Ascending aorta (tissue), 2 donors: Measurements from ENCODE around the gene FAM181A. TPM values are rescaled to one million over a fixed set of nuclear protein-coding genes. Genes with fewer than 3 reads are reported as not detected.

Experiments used
- DNase-seq, 2 donors: peaks; one replicate each; pipeline ENCODE4 v3.0.0-alpha.2; 2019; ENCODE audit warnings: low spot score in 2 of 2
- H3K27ac ChIP-seq, 2 donors: fragments of 200-600 bp; sonication (generic); one replicate each; pipeline ENCODE4 v1.5.1; 2016 to 2017; ENCODE audit warnings: mild to moderate bottlenecking in 1 of 2
- H3K27me3 ChIP-seq: fragments of 200-600 bp; sonication (generic); one replicate; pipeline ENCODE4 v1.5.1; 2017
- H3K36me3 ChIP-seq, 2 donors: fragments of 200-600 bp; sonication (generic); one replicate each; pipeline ENCODE4 v1.5.1; 2016
- H3K4me1 ChIP-seq, 2 donors: fragments of 200-600 bp; sonication (generic); one replicate each; pipeline ENCODE4 v1.5.1; 2016 to 2017; ENCODE audit warnings: mild to moderate bottlenecking in 1 of 2
- H3K4me3 ChIP-seq, 2 donors: fragments of 200-600 bp; sonication (generic); one replicate each; pipeline ENCODE4 v1.5.1; 2016 to 2017; ENCODE audit warnings: mild to moderate bottlenecking in 1 of 2
- H3K9me3 ChIP-seq, 2 donors: fragments of 200-600 bp; sonication (generic); one replicate each; pipeline ENCODE4 v1.5.1; 2016
- intact Hi-C: fragments of 100-400 bp; cut with DNase I; formaldehyde crosslinking; loops from one replicate; pipeline ENCODE4 v1.15.1; 2023
- total RNA-seq: library from RNA; depleted of rRNA; stranded (reverse); fragments of >200 nt; gene quantifications from one replicate; pipeline ENCODE4 v1.1.0, GENCODE V29; 2016
- TF ChIP-seq, protein P1 (sequence below), 3 experiments: fragments of 200-600 bp in 2 of 3; fragments of 450-650 bp in 1 of 3; sonication (generic) in 2 of 3; IDR thresholded peaks; one replicate each; pipeline ENCODE4 v1.5.1; 2016 to 2019; ENCODE audit warnings: antibody characterized with exemption in 3 of 3, mild to moderate bottlenecking in 1 of 3, moderate library complexity in 1 of 3

The FAM181A gene
- total RNA-seq, 1 donor from 2014 or later = not detected

DNA sequence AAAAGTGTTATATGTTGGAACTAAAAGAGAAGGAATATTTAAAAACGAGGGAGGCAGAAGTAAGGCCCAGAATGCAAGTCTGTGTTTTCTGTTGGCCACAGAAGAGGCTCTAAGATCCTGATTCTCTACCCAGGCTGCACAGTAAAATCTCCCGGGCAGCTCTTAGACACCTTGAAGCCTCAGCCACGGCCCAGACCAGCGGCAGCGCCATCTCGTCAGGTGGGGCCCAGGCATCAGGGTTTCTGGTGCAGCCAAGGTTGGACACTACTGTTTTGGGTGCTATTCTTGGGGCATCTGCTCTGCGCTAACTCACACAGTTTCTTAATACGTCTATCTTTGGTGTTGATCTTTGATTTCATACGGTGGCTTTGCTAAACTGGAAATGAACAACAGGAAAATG, 16.8 kb downstream of the FAM181A start:
- H3K36me3 ChIP-seq = peaks cover 48 to 69% of the 10 kb centered on the region in 2 donors
- TF ChIP-seq, protein P1, sequence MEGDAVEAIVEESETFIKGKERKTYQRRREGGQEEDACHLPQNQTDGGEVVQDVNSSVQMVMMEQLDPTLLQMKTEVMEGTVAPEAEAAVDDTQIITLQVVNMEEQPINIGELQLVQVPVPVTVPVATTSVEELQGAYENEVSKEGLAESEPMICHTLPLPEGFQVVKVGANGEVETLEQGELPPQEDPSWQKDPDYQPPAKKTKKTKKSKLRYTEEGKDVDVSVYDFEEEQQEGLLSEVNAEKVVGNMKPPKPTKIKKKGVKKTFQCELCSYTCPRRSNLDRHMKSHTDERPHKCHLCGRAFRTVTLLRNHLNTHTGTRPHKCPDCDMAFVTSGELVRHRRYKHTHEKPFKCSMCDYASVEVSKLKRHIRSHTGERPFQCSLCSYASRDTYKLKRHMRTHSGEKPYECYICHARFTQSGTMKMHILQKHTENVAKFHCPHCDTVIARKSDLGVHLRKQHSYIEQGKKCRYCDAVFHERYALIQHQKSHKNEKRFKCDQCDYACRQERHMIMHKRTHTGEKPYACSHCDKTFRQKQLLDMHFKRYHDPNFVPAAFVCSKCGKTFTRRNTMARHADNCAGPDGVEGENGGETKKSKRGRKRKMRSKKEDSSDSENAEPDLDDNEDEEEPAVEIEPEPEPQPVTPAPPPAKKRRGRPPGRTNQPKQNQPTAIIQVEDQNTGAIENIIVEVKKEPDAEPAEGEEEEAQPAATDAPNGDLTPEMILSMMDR (IDR thresholded peaks at IDR 0.05) = no peak
- no peak overlapping the region for H3K4me3 ChIP-seq
- no peak overlapping the region for H3K27ac ChIP-seq
- no peaks in the 10 kb centered on the region for H3K9me3 ChIP-seq
- peaks cover 0 to 19% of the 10 kb centered on the region in 2 donors for H3K4me1 ChIP-seq
- intact Hi-C loops = loop anchor here (5.0 kb wide), 2 partner anchors 193 to 228 kb away; partner anchors contain the start of gene PPP4R4
- no peak for DNase-seq
- H3K27me3 ChIP-seq = no peaks in the 10 kb centered on the region

DNA sequence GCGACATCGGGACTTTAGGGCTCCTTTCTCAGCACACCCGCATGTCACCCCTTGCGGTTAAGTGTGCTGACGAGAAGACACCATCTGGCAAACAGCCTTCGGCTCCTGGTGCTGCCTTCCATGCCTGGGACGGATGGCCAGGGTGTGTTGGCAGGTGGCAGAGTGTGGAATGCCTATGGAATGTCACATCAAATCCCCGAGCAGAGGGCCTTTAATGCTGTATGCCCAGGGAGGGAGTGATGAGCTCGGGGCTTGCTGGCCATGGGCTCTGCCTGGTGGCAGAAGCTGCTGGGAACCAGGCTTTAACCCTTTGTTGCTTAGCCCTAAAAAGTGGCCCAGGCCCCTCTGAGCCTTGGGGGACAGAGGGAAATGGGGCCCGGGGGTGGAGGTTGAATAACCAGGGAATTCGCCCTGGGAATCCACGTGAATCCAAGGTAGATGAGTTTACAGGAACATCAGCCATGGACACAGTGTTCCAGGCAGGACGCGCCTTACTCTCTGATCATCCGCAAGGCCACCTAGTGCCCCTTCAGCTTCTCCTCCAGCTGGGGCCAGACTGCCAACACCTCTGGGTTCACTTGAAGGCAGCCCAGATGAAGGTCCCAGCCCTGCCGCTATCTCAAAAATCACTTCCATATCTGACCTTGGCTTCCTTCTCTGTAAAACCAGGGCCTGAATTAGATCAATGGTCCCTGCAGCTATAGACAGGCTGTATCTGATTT, 17.4 kb downstream of the FAM181A start:
- TF ChIP-seq, protein P1 (IDR thresholded peaks at IDR 0.05) = no peak
- peaks cover 0 to 20% of the 10 kb centered on the region in 2 donors for H3K4me1 ChIP-seq
- peak overlapping the region in 1 of 2 donors; percentile 28 for H3K27ac ChIP-seq
- DNase-seq = no peak
- H3K4me3 ChIP-seq = no peak overlapping the region
- peaks cover 45 to 65% of the 10 kb centered on the region in 2 donors for H3K36me3 ChIP-seq
- no peaks in the 10 kb centered on the region for H3K27me3 ChIP-seq
- intact Hi-C loops = loop anchor here (5.0 kb wide), 2 partner anchors 193 to 228 kb away; partner anchors contain the start of gene PPP4R4
- no peaks in the 10 kb centered on the region for H3K9me3 ChIP-seq

DNA sequence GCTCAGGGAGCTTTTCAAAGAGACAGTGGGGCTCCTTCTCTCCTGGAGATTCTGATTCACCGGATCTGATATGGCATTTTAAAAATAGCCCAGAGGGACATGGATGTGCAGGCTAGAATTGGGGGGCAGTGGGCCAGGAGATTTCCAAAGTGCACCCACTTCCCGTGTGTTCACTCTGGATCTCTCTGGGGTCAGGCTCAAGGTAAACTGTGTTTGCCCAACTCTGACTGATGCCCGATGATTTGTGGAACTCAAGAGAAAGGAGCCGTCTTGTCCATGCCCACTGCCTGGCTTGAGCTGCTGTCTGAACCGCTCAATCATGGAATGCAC, 17.9 kb downstream of the FAM181A start:
- no peak overlapping the region for H3K4me3 ChIP-seq
- intact Hi-C loops = no loop called here
- H3K4me1 ChIP-seq = peaks cover 0 to 15% of the 10 kb centered on the region in 2 donors
- H3K27me3 ChIP-seq = no peaks in the 10 kb centered on the region
- TF ChIP-seq, protein P1 (IDR thresholded peaks at IDR 0.05) = no peak
- DNase-seq = no peak
- H3K36me3 ChIP-seq = peaks cover 47 to 71% of the 10 kb centered on the region in 2 donors
- no peaks in the 10 kb centered on the region for H3K9me3 ChIP-seq
- peak overlapping the region in 1 of 2 donors; percentile 28 for H3K27ac ChIP-seq

DNA sequence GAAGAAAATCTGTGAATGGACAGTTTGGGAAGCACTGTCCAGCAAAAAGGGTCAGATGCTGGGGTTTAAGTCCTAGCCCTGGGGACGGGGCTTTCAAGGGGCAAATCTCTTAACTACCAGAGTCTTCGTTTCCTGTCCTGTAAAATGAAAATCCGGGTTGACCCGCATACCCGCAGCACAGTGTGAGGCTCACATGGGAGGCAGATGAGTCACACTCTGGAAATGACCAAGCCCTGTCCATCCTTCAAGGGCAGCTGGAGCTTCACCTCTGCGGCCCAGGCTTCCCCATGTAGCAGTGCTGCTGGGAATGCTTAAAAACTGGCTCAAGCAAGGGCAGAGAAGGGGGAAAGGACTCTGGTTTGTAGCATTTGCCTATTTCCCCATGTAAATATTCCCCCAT, 19.0 kb downstream of the FAM181A start:
- DNase-seq = no peak
- no peak overlapping the region for H3K4me3 ChIP-seq
- peaks cover 0 to 11% of the 10 kb centered on the region in 2 donors for H3K4me1 ChIP-seq
- H3K27me3 ChIP-seq = no peaks in the 10 kb centered on the region
- TF ChIP-seq, protein P1 (IDR thresholded peaks at IDR 0.05) = no peak
- H3K9me3 ChIP-seq = no peaks in the 10 kb centered on the region
- peaks cover 58 to 77% of the 10 kb centered on the region in 2 donors for H3K36me3 ChIP-seq
- intact Hi-C loops = no loop called here
- H3K27ac ChIP-seq = no peak overlapping the region

DNA sequence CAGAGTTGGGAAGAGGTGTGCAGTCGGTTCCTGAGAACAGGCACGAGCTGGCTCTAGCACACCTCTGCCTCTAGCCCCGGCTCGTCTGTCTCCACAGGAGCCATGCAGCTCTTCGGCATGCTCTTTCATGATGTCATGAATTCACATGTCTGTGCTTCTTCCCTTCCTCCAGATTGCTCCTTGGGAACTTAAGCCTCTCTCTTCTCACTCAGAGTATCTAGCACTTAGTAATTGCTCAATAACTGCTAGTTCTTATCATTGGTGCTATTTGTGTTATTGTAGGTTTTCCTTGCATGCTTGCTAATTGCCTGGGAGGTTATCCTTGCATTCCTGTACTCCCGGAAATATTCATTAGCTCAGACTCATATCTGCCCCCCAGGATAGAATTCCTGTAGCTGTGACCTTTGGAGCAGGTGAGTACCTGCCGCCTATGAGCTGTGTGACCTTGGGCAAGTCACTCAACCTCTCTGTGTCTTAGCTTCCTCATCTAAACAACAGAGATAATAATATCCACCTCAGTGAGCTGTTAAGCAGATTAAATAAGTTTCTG, 19.5 kb downstream of the FAM181A start:
- no peak for DNase-seq
- peaks cover 63 to 77% of the 10 kb centered on the region in 2 donors for H3K36me3 ChIP-seq
- H3K27ac ChIP-seq = no peak overlapping the region
- peaks cover 0 to 6% of the 10 kb centered on the region in 2 donors for H3K4me1 ChIP-seq
- no peaks in the 10 kb centered on the region for H3K27me3 ChIP-seq
- no peak overlapping the region for H3K4me3 ChIP-seq
- no peaks in the 10 kb centered on the region for H3K9me3 ChIP-seq
- TF ChIP-seq, protein P1 (IDR thresholded peaks at IDR 0.05) = no peak
- intact Hi-C loops = no loop called here
